NCI-H524 (cell line): ENCODE measurements around the gene SLC6A4.
"Not testable (repeated sequence)": the region's sequence is repeated elsewhere in the genome, so short reads cannot be mapped to it uniquely, and the experiment has no call there.

Experiments
- DNase-seq, 2 experiments: peaks; one replicate each; lab custom pipeline; 2025; lab: John Stamatoyannopoulos, UW

Gene SLC6A4

DNA sequence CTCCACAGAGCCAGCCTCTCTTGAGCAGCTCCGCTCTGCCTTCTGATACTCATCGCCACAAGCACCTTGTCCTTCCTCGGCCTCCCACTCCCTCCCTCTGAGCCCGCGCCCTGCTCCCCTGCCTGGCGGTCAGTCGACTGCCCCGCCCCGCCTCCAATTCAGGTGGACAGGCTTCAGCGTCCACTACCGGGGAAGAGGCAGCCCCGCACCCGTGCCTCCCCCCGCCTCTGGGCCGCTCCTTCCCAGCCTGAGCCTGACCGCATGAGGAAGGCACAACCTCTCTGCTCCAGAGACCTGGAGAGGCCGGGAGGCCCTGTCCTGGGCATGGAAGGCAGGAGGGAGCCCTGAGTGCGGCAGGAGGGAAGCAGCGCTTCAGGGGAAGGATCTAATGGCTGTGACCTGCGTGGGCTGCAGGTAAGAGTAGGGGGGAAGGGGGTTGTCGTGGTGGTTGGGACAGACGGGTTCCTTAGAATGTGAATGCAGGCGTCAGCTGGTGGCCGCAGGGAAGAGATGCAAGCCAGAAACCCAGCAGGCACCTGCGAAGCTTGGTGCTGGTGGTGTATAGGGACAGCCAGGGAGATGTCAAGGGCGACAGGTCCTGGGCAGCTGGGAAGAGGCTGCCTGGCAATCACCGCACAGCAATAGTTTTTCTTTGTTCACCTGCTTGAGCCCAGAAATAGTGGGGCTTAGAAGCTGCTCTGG lies 3.0 kb upstream of the SLC6A4 start:
- no peak for DNase-seq

GRCh38 chr17:30238003-30238344 lies 2.5 kb upstream of the SLC6A4 start:
- no peak for DNase-seq

DNA sequence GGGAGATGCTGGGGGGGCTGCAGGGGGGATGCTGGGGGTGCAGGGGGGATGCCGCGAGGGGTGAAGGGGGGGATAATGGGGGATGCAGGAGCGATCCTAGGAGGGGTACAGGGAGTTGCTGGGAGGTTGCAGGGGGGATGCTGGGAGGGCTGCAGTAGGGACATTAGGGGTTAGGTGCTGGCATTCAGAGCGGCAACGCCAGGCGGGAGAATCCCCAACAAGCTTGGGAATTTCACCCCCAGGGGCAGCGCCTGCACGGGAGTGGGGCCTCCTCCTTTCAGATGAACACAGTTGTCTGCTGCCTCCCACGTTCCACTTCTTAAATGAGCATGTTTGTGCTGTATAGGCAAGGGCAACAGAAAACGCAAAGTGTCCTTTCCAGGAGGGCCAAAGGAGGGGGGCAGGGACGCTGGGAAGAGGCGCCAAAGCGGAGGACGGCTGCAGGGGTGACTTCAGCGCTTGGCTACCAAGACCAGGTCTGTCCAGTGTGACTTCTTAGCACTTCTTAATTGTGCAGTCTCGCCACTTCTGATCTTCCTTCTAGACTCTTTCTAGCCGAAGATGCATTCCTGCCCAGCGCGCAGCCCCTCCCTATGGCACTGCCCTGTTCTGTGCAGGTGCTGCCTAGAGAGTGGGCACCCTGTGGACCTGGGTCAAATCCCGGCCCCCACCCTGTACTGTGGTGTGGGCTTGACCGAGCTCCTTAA lies 2.0 kb upstream of the SLC6A4 start:
- no peak for DNase-seq

- peak in 1 of 2 experiments; percentile 41 for DNase-seq
Observed at GRCh38 chr17:30236766-30237165, 1.3 kb upstream of the SLC6A4 start.

DNA sequence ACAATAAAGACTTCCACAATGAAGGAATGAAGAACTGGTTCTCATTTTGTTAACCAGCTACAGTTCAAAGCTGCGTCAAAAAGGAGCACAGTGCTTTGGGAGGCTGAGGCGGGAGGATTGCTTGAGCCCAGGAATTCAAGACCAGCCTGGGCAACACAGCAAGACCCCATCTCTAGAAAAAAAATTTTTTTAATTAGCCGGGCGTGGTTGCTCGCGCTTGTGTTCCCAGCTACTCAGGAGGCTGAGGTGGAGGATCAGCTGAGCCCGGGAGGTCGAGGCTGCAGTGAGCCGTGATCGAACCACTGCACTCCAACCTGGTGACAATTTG lies 764 bp upstream of the SLC6A4 start:
- DNase-seq = no peak

- peak in 1 of 2 experiments; percentile 24 for DNase-seq
Observed at GRCh38 chr17:30234964-30235363, 533 bp downstream of the SLC6A4 start.

DNA sequence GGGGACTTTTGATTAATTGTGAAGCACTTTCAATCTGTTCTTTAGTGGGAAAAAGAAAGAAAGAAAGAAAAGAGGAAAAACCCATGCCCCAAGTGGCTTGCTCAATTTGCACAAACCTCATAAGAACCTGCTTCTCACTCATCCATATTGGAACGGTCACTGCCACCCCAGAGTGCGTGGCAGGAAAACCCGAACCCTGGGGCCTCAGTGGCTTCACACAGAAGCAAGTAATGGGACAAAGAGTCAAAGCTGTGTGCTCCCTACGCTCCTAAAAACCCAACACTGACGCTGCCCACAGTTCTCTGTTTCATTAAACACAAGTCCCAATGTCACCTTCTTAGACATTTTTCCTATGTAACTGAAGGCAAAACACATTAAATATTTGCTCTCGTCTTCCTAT lies 1.2 kb downstream of the SLC6A4 start:
- no peak for DNase-seq

GRCh38 chr17:30232824-30233427 lies 2.6 kb downstream of the SLC6A4 start:
- no peak for DNase-seq

DNA sequence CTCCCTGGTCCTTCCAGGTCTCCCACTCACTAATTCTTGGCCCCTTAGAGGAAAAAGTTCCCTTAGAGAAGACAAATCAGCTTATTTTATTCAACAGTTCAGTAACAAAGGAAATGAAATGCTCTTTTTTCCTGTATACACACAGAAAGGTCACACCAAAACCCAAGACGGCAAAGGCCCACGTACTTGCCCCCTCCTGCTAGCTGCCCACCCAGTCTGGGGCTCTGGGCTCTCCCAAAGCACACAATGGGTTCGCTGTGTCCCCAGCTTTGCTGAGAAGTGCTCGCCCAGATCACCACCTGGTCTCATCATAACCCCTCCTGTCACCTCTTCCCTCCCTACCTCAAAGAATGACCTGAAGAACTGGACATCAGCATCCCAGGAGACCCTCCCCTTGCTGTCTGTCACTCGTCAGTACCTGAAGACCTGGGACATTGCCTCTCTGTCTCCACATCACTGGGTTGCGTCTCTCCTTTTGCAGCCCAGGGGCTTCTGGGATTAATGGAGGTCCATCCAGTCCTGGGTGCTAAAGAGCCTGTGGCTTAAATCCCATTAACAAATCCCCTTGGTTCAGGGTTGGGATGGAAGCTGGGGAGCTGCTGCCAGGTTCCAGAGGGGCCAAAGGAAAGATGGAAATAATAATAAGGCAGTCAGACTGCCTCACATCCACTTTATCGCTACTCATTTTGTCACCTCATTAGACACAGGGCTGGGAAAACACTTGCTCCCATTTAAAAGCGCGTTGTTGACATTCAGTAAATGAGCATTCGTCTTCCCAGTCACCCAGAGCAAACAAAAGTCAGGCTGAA lies 3.3 kb downstream of the SLC6A4 start:
- no peak for DNase-seq

GRCh38 chr17:30230596-30231125 lies 4.8 kb downstream of the SLC6A4 start:
- no peak for DNase-seq

DNA sequence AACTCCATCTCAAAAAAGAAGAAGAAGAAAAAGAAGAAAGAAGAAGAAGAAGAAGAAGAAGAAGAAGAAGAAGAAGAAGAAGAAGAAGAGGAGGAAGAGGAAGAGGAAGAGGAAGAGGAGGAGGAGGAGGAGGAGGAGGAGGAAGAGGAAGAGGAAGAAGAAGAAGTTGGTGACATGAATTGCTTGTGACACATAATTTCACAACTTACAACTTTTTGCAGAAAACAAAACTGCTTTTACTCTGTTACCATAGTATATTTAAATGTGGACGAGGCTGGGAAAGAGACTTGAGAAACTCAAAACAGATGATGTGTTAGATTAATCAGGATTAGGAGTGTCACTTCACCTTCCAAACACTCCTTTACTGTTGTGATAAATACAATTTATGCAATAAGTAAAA lies 5.5 kb downstream of the SLC6A4 start:
- not testable (repeated sequence) for DNase-seq

DNA sequence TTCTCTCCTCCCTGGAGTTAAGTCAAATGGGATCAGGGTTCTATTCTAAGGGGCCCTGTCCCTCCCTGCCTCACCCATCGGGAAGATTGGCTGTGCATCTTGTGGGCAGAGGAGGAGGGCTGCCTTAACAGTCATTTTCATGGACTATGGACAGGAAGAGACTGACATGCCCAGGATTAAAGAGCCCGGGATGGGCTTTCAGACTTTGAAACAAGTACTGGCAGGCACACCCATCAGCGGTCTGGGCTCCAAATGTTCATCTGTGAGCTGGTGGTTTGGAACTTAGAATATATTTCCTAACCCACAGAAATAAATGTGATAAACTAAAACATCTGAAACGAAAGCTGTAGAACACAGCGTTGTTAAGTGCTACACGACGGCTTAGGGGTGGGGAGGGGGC lies 6.5 kb downstream of the SLC6A4 start:
- DNase-seq = no peak

GRCh38 chr17:30228011-30228410 lies 7.5 kb downstream of the SLC6A4 start:
- DNase-seq = no peak

- no peak for DNase-seq
Observed at GRCh38 chr17:30226878-30227277, 8.6 kb downstream of the SLC6A4 start.

- no peak for DNase-seq
Observed at GRCh38 chr17:30225919-30226553, 9.5 kb downstream of the SLC6A4 start.

GRCh38 chr17:30225112-30225511 lies 10.4 kb downstream of the SLC6A4 start:
- DNase-seq = no peak

DNA sequence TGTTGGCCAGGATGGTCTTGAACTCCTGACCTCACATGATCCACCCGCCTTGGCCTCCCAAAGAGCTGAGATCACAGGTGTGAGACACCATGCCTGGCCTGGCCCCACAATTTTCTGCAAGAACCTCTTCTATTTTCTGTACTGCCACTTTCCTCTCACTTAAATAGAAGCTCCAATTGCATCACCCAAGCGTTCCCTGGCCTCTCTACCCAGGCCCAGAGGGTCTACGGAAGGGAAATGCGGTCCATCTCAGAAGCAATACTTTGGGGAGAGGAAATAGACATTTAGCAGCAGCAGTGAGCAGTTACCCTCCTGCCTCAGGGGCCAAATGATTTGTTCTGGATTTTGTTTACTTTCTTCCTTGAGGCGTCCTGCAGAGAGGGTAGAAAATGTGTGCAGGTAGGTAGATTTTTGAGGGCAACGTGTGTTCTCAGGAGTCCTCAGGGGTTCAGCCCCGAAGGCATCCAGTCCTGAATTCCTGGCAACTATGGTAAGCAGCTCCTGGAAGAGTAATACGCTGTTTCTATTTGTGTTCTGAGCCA lies 11.0 kb downstream of the SLC6A4 start:
- no peak for DNase-seq

- DNase-seq = no peak
Observed at GRCh38 chr17:30222721-30223175, 12.7 kb downstream of the SLC6A4 start.

- no peak for DNase-seq
Observed at GRCh38 chr17:30222251-30222650, 13.2 kb downstream of the SLC6A4 start.

GRCh38 chr17:30221346-30221745 lies 14.2 kb downstream of the SLC6A4 start:
- no peak for DNase-seq

DNA sequence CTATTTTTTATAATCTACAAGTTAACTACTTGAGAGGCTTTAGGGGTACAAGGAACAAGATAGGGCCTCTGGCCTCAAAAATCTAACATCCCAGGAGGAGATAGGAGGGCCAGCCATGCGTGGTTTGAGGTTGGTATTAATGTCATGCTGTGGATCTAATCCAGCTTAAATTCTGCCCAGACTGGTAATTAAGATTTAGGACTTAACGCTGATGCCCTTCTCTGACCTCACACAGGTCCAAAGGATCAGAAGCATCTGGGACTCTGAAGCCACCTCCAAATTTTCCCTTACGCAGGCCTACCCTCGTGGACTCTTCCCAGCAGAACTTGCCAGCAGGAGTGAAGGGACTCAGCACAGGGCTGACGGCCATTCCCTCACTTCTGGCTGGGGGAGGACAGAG lies 15.1 kb downstream of the SLC6A4 start:
- DNase-seq = no peak

- no peak for DNase-seq
Observed at GRCh38 chr17:30219833-30220232, 15.7 kb downstream of the SLC6A4 start.
